HepG2 (cell line): ENCODE results near the gene NAXD.

Experiments used
- BRCA1 ChIP-seq: sonication (generic); formaldehyde crosslinking; IDR thresholded peaks from 2 replicates; pipeline ENCODE4 v1.4.0; 2020; ENCODE audit warnings: missing genetic modification reagents
- BRD4 ChIP-seq: sonication (generic); formaldehyde crosslinking; IDR thresholded peaks from 2 replicates; pipeline ENCODE4 v1.4.0; 2020; ENCODE audit warnings: missing genetic modification reagents
- GABPA ChIP-seq, 2 experiments: IDR thresholded peaks; 2 replicates each; pipeline ENCODE4 v1.6.1; 2011 to 2016; ENCODE audit warnings: low read depth in 2 of 2, low read length in 1 of 2, missing biosample characterization in 1 of 2, missing genetic modification characterization in 1 of 2
- MAF1 ChIP-seq: sonication (generic); formaldehyde crosslinking; IDR thresholded peaks from 2 replicates; pipeline ENCODE4 v1.5.0; 2020; ENCODE audit warnings: missing genetic modification reagents, borderline replicate concordance
- NR1H2 ChIP-seq: sonication (generic); formaldehyde crosslinking; IDR thresholded peaks from 2 replicates; pipeline ENCODE4 v1.8.1; 2022; ENCODE audit warnings: low read depth, missing genetic modification reagents, borderline replicate concordance
- POLR2A ChIP-seq, 2 experiments: IDR thresholded peaks; 2 replicates each; pipeline ENCODE4 v1.6.1; 2011; ENCODE audit warnings: low read depth in 2 of 2, low read length in 2 of 2, mild to moderate bottlenecking in 1 of 2, moderate library complexity in 1 of 2; ENCODE audit not compliant: insufficient read depth in 1 of 2
- PRDM4 ChIP-seq: sonication (generic); formaldehyde crosslinking; IDR thresholded peaks from 2 replicates; pipeline ENCODE4 v1.9.0; 2021; ENCODE audit warnings: missing genetic modification reagents, borderline replicate concordance
- RAD21 ChIP-seq: fragments of 450-650 bp; formaldehyde crosslinking; IDR thresholded peaks from 2 replicates; pipeline ENCODE4 v1.5.0; 2020; ENCODE audit warnings: mild to moderate bottlenecking
- SIN3A ChIP-seq: IDR thresholded peaks from 2 replicates; pipeline ENCODE4 v1.6.1; 2011; ENCODE audit warnings: low read depth, mild to moderate bottlenecking, control low read depth, low read length, borderline replicate concordance
- TAF1 ChIP-seq: sonication (generic); formaldehyde crosslinking; IDR thresholded peaks from 2 replicates; pipeline ENCODE4 v1.4.0; 2020; ENCODE audit warnings: missing genetic modification reagents
- THAP11 ChIP-seq: IDR thresholded peaks from 2 replicates; pipeline ENCODE4 v1.6.1; 2016; ENCODE audit warnings: missing biosample characterization, missing genetic modification reagents
- ZBTB26 ChIP-seq: IDR thresholded peaks from 2 replicates; pipeline ENCODE4 v1.6.1; 2016; ENCODE audit warnings: missing compliant biosample characterization, missing genetic modification reagents, borderline replicate concordance
- ZMYM4 ChIP-seq: sonication (generic); formaldehyde crosslinking; IDR thresholded peaks from 2 replicates; pipeline ENCODE4 v1.8.1; 2023; ENCODE audit warnings: mild to moderate bottlenecking, missing genetic modification reagents
- ZNF292 ChIP-seq: sonication (generic); formaldehyde crosslinking; IDR thresholded peaks from 2 replicates; pipeline ENCODE4 v1.8.1; 2022; ENCODE audit warnings: mild to moderate bottlenecking, low read depth, missing genetic modification reagents, borderline replicate concordance

GRCh38 chr13:110640591-110641029 is 25.3 kb downstream of the NAXD start:
- TF ChIP-seq RAD21 (CRISPR knock-in tag) (no peak), BRD4 (no peak), POLR2A (IDR thresholded peaks at IDR 0.05; ENCODE audit: insufficient read depth in 1 of 2, low read depth in 2 of 2, low read length in 2 of 2) (no peak), TAF1 (CRISPR knock-in tag) (no peak), ZBTB26 (no peak), PRDM4 (no peak), BRCA1 (CRISPR knock-in tag) (no peak), ZNF292 (CRISPR knock-in tag) (no peak), GABPA (IDR thresholded peaks at IDR 0.05; ENCODE audit: low read depth, low read length) (no peak), GABPA (CRISPR knock-in tag; IDR thresholded peaks at IDR 0.05; ENCODE audit: low read depth) (no peak), ZMYM4 (CRISPR knock-in tag) (no peak), MAF1 (CRISPR knock-in tag) (no peak), SIN3A (no peak), NR1H2 (CRISPR knock-in tag) (no peak), THAP11 (no peak)
